ENCODE data around the gene BLM.

DNA sequence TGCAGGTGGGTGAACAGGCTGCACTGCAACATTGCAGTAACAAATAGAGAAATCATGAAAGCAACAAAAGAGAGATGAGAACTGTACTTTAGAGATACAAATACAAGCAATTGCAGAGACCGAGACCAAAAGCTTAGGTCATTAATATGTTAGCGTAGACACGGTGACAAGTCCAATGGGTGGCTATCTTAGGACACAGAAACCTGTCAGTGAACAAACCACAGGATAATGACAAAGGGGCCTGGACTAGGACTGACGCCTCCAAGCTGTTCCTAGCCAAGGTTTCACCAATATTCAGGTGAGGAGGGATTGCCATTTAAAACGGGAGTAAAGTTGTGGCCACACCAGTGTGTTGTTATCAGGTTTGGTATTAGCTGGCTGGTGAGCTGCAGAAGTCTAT is 41.7 kb upstream of the BLM start:
- TF ChIP-seq POLR2A (IDR thresholded peaks at IDR 0.05; ENCODE audit: control extremely low read depth in 1 of 2, low read depth in 2 of 2, low read length in 2 of 2) (no peak), TBP (IDR thresholded peaks at IDR 0.05; ENCODE audit: low read depth, low read length) (no peak), EP300 (IDR thresholded peaks at IDR 0.05; ENCODE audit: borderline replicate concordance in 1 of 2, low read depth in 2 of 2, low read length in 2 of 2) (no peak), POLR2AphosphoS5 (IDR thresholded peaks at IDR 0.05; ENCODE audit: low read depth, low read length) (no peak), TAF1 (IDR thresholded peaks at IDR 0.05; ENCODE audit: low read depth, low read length) (no peak), SRF (IDR thresholded peaks at IDR 0.05; ENCODE audit: low read depth, low read length) (no peak), BRCA1 (IDR thresholded peaks at IDR 0.05; ENCODE audit: low read depth, low read length) (no peak), SIN3A (conservative IDR thresholded peaks at IDR 0.05 in 1 of 2, IDR thresholded peaks at IDR 0.05 in 1 of 2; ENCODE audit: low read depth in 1 of 2, low read length in 2 of 2) (no peak), CHD1 (IDR thresholded peaks at IDR 0.05; ENCODE audit: low read depth, low read length) (no peak), ZNF274 (IDR thresholded peaks at IDR 0.05; ENCODE audit: borderline replicate concordance, extremely low read depth, low read length) (no peak), PHF8 (conservative IDR thresholded peaks at IDR 0.05; ENCODE audit: low read depth, low read length) (no peak), EGR1 (IDR thresholded peaks at IDR 0.05; ENCODE audit: borderline replicate concordance, low read depth, low read length) (no peak)
- TF ChIP-seq, protein P1, sequence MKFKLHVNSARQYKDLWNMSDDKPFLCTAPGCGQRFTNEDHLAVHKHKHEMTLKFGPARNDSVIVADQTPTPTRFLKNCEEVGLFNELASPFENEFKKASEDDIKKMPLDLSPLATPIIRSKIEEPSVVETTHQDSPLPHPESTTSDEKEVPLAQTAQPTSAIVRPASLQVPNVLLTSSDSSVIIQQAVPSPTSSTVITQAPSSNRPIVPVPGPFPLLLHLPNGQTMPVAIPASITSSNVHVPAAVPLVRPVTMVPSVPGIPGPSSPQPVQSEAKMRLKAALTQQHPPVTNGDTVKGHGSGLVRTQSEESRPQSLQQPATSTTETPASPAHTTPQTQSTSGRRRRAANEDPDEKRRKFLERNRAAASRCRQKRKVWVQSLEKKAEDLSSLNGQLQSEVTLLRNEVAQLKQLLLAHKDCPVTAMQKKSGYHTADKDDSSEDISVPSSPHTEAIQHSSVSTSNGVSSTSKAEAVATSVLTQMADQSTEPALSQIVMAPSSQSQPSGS (IDR thresholded peaks at IDR 0.05; ENCODE audit: low read length): no peak
- TF ChIP-seq, protein P2, sequence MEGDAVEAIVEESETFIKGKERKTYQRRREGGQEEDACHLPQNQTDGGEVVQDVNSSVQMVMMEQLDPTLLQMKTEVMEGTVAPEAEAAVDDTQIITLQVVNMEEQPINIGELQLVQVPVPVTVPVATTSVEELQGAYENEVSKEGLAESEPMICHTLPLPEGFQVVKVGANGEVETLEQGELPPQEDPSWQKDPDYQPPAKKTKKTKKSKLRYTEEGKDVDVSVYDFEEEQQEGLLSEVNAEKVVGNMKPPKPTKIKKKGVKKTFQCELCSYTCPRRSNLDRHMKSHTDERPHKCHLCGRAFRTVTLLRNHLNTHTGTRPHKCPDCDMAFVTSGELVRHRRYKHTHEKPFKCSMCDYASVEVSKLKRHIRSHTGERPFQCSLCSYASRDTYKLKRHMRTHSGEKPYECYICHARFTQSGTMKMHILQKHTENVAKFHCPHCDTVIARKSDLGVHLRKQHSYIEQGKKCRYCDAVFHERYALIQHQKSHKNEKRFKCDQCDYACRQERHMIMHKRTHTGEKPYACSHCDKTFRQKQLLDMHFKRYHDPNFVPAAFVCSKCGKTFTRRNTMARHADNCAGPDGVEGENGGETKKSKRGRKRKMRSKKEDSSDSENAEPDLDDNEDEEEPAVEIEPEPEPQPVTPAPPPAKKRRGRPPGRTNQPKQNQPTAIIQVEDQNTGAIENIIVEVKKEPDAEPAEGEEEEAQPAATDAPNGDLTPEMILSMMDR (IDR thresholded peaks at IDR 0.05; ENCODE audit: control extremely low read depth in 1 of 3, insufficient read depth in 1 of 3, low read depth in 1 of 3, low read length in 3 of 3): no peak

All from H1 (cell line).